K562 (cell line): Measurements from ENCODE around the gene TSR3. TPM values are rescaled to one million over a fixed set of nuclear protein-coding genes. Genes with fewer than 3 reads are reported as not detected.

Source experiments
- ATAC-seq: fragments of 200-7000 bp; cut with Tn5 transposase; 3 replicates; pipeline ENCODE4 v1.9.1; 2020; ENCODE audit warnings: moderate library complexity
- BruUV-seq: library from RNA; stranded (reverse); fragments of 400-500 nt; replicated peaks from 2 replicates; lab custom pipeline; 2021; lab: Mats Ljungman, UMichigan
- CTCF ChIA-PET: fragments of 300-600 bp; formaldehyde crosslinking; extraction: SDS; loops from one replicate; lab custom pipeline; 2021; ENCODE audit warnings: low intra/inter-chr PET ratio; lab: Yijun Ruan, JAX
- POLR2A ChIA-PET: fragments of 300-600, 350-650 bp; sonication (Branson Sonifier 250); formaldehyde crosslinking; extraction: SDS; loops from one replicate; lab custom pipeline; 2021; ENCODE audit warnings: antibody characterized with exemption, inconsistent platforms; lab: Yijun Ruan, JAX
- DNase-seq, 4 experiments: peaks; one replicate each; pipeline versions ENCODE4 v3.0.0 to v3.0.0-alpha.2; 2011 to 2018; ENCODE audit warnings: low spot score in 3 of 4, mixed read lengths in 3 of 4; ENCODE audit errors: extremely low read depth in 1 of 4
- FAIRE-seq: peaks from 2 replicates; lab custom pipeline; 2011; peaks lifted over from hg19 to GRCh38; lab: Jason Lieb, UNC
- H2AFZ ChIP-seq: 2 replicates; pipeline ENCODE4 v1.6.0; 2011; ENCODE audit warnings: low read depth, low read length, control low read depth, inconsistent platforms
- H3K27ac ChIP-seq: fragments of 200-600 bp; 3 replicates; pipeline ENCODE4 v1.8.0; 2011; ENCODE audit warnings: low read depth, mild to moderate bottlenecking, control low read depth, inconsistent platforms, low read length, moderate library complexity, mixed read lengths; ENCODE audit errors: extremely low read depth
- H3K27me3 ChIP-seq, 2 experiments: fragments of 300-600 bp in 1 of 2; 2 replicates in 1 of 2; 3 replicates in 1 of 2; pipeline versions ENCODE4 v1.6.0 to v1.8.0; 2011; ENCODE audit warnings: inconsistent platforms in 2 of 2, low read length in 2 of 2, mild to moderate bottlenecking in 1 of 2, mixed read lengths in 1 of 2, moderate library complexity in 1 of 2; ENCODE audit not compliant: control insufficient read depth in 2 of 2, insufficient read depth in 2 of 2
- H3K36me3 ChIP-seq: fragments of 300-600 bp; 3 replicates; pipeline ENCODE4 v1.8.0; 2011; ENCODE audit warnings: mild to moderate bottlenecking, low read length, inconsistent platforms; ENCODE audit not compliant: control insufficient read depth, insufficient read depth
- H3K4me1 ChIP-seq, 2 experiments: fragments of 200-600 bp in 1 of 2; replicated peaks in 1 of 2; 2 replicates in 1 of 2; 3 replicates in 1 of 2; pipeline versions ENCODE4 v1.5.1 to v1.8.0; 2011; ENCODE audit warnings: inconsistent platforms in 2 of 2, low read length in 2 of 2, mild to moderate bottlenecking in 1 of 2, mixed read lengths in 1 of 2, moderate library complexity in 1 of 2; ENCODE audit not compliant: control insufficient read depth in 2 of 2, insufficient read depth in 2 of 2
- H3K4me2 ChIP-seq: 2 replicates; pipeline ENCODE4 v1.6.1; 2011; ENCODE audit warnings: low read length, control low read depth, inconsistent platforms, mixed read lengths; ENCODE audit not compliant: insufficient read depth
- H3K4me3 ChIP-seq: fragments of 200-600 bp; sonication (generic), shearing (Covaris generic); 2 replicates; pipeline ENCODE4 v1.5.1; 2016; ENCODE audit warnings: control low read depth, inconsistent platforms
- H3K79me2 ChIP-seq: fragments of 200-600 bp; 3 replicates; pipeline ENCODE4 v1.8.0; 2011; ENCODE audit warnings: low read length, inconsistent platforms; ENCODE audit not compliant: control insufficient read depth, insufficient read depth
- H3K9ac ChIP-seq, 2 experiments: 2 replicates each; pipeline versions ENCODE4 v1.6.0 to v1.6.1; 2011; ENCODE audit warnings: low read depth in 2 of 2, low read length in 2 of 2, control low read depth in 1 of 2, inconsistent platforms in 1 of 2, mild to moderate bottlenecking in 1 of 2, mixed read lengths in 1 of 2; ENCODE audit not compliant: insufficient read depth in 1 of 2
- H3K9me1 ChIP-seq: one replicate; pipeline ENCODE4 v1.6.0; 2011; ENCODE audit warnings: inconsistent platforms, mild to moderate bottlenecking, low read length, moderate library complexity; ENCODE audit not compliant: control insufficient read depth, insufficient read depth
- H3K9me3 ChIP-seq: replicated peaks from 2 replicates; pipeline ENCODE4 v1.5.1; 2011; ENCODE audit warnings: low read depth, low read length, inconsistent platforms; ENCODE audit not compliant: control insufficient read depth, insufficient read depth
- H4K20me1 ChIP-seq: replicated peaks from 2 replicates; pipeline ENCODE4 v1.6.1; 2011; ENCODE audit warnings: low read length, inconsistent platforms, mixed read lengths; ENCODE audit not compliant: control insufficient read depth, insufficient read depth
- ARHGAP35 ChIP-seq: fragments of 450-650 bp; IDR thresholded peaks from 2 replicates; pipeline ENCODE4 v1.6.1; 2018; ENCODE audit not compliant: partially characterized antibody
- E2F6 ChIP-seq, 2 experiments: IDR thresholded peaks; 2 replicates each; pipeline ENCODE4 v1.6.1; 2011; ENCODE audit warnings: borderline replicate concordance in 1 of 2, control low read depth in 1 of 2, low read depth in 1 of 2, low read length in 1 of 2, mild to moderate bottlenecking in 1 of 2, mixed read lengths in 1 of 2, moderate library complexity in 1 of 2; ENCODE audit not compliant: insufficient read depth in 1 of 2, insufficient read length in 1 of 2, poor library complexity in 1 of 2, severe bottlenecking in 1 of 2; ENCODE audit errors: extremely low read depth in 1 of 2
- MAZ ChIP-seq, 2 experiments: fragments of 450-650 bp in 1 of 2; sonication (generic) in 1 of 2; formaldehyde crosslinking; IDR thresholded peaks in 1 of 2; conservative IDR thresholded peaks in 1 of 2; 2 replicates each; pipeline versions ENCODE4 v1.4.0 to v1.5.0; 2020; ENCODE audit warnings: mild to moderate bottlenecking in 1 of 2, missing genetic modification reagents in 1 of 2
- NCOA6 ChIP-seq: fragments of 450-650 bp; IDR thresholded peaks from 2 replicates; pipeline ENCODE4 v1.6.1; 2017; ENCODE audit warnings: mild to moderate bottlenecking
- POLR2G ChIP-seq: fragments of 200-400 bp; formaldehyde crosslinking; IDR thresholded peaks from 2 replicates; pipeline ENCODE4 v1.6.1; 2017; ENCODE audit warnings: low read depth, mild to moderate bottlenecking, antibody characterized with exemption, low read length, moderate library complexity
- RBM17 ChIP-seq: fragments of 200-400 bp; formaldehyde crosslinking; IDR thresholded peaks from 2 replicates; pipeline ENCODE4 v1.6.1; 2017; ENCODE audit warnings: low read depth, mild to moderate bottlenecking, low read length, borderline replicate concordance
- RFX5 ChIP-seq: IDR thresholded peaks from 2 replicates; pipeline ENCODE4 v1.6.1; 2011; ENCODE audit warnings: low read depth, mild to moderate bottlenecking, improper control_type of control experiment, low read length
- STAT5A ChIP-seq: IDR thresholded peaks from 2 replicates; pipeline ENCODE4 v1.6.1; 2012; ENCODE audit warnings: low read length, inconsistent platforms, borderline replicate concordance
- ZBTB8A ChIP-seq: fragments of 450-650 bp; IDR thresholded peaks from 2 replicates; pipeline ENCODE4 v1.6.1; 2018; ENCODE audit warnings: mild to moderate bottlenecking, moderate library complexity; ENCODE audit not compliant: partially characterized antibody
- ZNF282 ChIP-seq: sonication (generic); formaldehyde crosslinking; IDR thresholded peaks from 2 replicates; pipeline ENCODE4 v1.8.1; 2023; ENCODE audit warnings: missing genetic modification reagents
- ZNF445 ChIP-seq: fragments of 250-450 bp; sonication (Bioruptor Pico); IDR thresholded peaks from 2 replicates; pipeline ENCODE4 v1.4.0; 2020; ENCODE audit warnings: low read depth, mild to moderate bottlenecking, moderate library complexity
- ZNF668 ChIP-seq: fragments of 250-450 bp; sonication (Bioruptor Pico); IDR thresholded peaks from 2 replicates; pipeline ENCODE4 v1.8.0; 2022; ENCODE audit warnings: mild to moderate bottlenecking, inconsistent platforms
- WGBS: fragments of 100-300 bp; shearing (Covaris generic); methylation state at CpG from one replicate; pipeline ENCODE4 v1.1.6; 2016; ENCODE audit warnings: low coverage, mixed read lengths; ENCODE audit not compliant: insufficient coverage; ENCODE audit errors: missing lambda C conversion rate; 5-methylcytosine and 5-hydroxymethylcytosine counted together
- in situ Hi-C: fragments of 300-500 bp; cut with MboI; formaldehyde crosslinking; loops from 4 replicates; pipeline ENCODE4 v1.15.0; 2018; ENCODE audit warnings: inconsistent platforms, mixed read lengths
- intact Hi-C: fragments of 100-400 bp; cut with micrococcal nuclease; formaldehyde crosslinking; loops from 2 replicates; pipeline ENCODE4 v1.14.2; 2022
- polyA plus RNA-seq, 8 experiments: library from polyadenylated mRNA; depleted of rRNA in 4 of 8; stranded (reverse) in 5 of 8; unstranded in 3 of 8; fragments of >200 nt; fragmentation: Nextera tagmentation in 2 of 8; fragmentation: Illumina TruSeq in 1 of 8; extraction: Ambion mirVana in 2 of 8; extraction: Trizol in 1 of 8; gene quantifications; 2 replicates each; pipeline versions ENCODE4 v1.2.1 to v1.2.3, GENCODE V29; 2011 to 2014; ENCODE audit warnings: inconsistent platforms in 1 of 8, missing spikeins in 1 of 8
- total RNA-seq, 7 experiments: library from RNA; depleted of rRNA in 6 of 7; stranded (reverse); fragments of >200 nt in 6 of 7; fragmentation: Illumina TruSeq in 2 of 7; extraction: Trizol in 2 of 7; gene quantifications; 2 replicates each; pipeline versions ENCODE4 v1.2.1 to v1.2.3, GENCODE V29; 2011 to 2021; ENCODE audit warnings: low replicate concordance in 1 of 7

Gene TSR3
- total and polyA plus RNA-seq, 9 of the 15 experiments (the other 6 are each of a cell fraction or from before 2014, with no cell fraction given): 1.5 to 74.8 (median 16.5) TPM

DNA sequence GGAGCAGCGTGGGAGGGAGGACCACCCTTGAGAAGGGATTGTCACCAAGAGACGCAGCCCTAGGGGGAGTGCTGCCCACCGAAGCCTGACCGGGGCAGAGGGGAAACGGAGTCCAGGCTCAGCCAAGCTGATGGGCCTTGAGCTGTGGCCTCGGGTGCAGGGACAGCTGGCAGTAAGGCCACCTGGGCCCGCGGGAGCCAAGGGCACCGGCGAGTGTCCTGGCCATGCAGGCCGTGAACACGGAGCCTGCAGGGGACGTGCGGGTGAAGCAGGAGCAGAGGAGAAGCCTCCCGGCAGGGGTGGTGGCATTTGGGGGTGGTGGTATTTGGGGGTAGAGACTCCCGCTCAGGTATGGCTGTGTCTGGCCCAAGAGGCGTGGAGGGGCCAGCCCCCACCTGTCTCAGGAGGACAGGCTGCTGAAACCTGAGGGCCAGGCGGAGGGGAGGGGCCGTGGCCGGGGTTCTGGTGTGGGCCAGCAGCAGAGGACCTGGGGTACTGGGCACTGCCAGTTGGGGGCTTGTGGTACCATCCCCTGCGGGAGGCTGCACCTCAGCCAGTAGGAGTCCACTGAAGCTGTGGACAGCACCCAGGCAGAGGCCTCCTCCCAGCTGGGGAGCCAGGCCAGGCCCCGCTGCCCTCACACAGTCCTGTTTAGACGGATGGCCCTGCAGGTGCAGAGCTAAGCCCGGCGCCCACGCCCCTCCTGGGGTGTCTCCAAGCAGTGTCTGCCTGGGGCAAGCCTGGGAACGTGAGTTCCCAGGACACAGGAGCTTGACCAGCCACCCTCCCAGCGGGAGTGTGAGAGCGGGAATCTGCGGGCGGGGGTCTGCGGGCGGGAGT is 4.6 kb upstream of the TSR3 start:
- peaks cover 15% of the 10 kb centered on the region; the same call in 2 of the 3 replicates for H3K36me3 ChIP-seq
- DNase-seq (no peak), FAIRE-seq (no peak), ATAC-seq (no peak)
- 81% methylated on average over 28 of the region's 33 CpGs for WGBS
- in situ Hi-C loops: no loop called here
- no peak overlapping the region for H3K4me3 ChIP-seq
- intact Hi-C loops: no loop called here
- POLR2A ChIA-PET: interaction anchor here (0.5 to 1.1 kb wide), 3 partner anchors 13 to 649 kb away, joined by 3 to 4 read pairs (median 3); no protein-coding TSS in a partner anchor
- no peak overlapping the region for H2AFZ ChIP-seq
- H3K9me1 ChIP-seq: no peaks in the 10 kb centered on the region
- BruUV-seq: no TSS peak
- TF ChIP-seq MAZ (CRISPR knock-in tag; conservative IDR thresholded peaks at IDR 0.05 in 1 of 2, IDR thresholded peaks at IDR 0.05 in 1 of 2): no peak
- 0 out of 2 replicates have a peak, but pooled peaks have one; percentile 23 for TF ChIP-seq POLR2G
- no peaks in the 10 kb centered on the region for H3K9me3 ChIP-seq
- no peak overlapping the region for H3K27ac ChIP-seq
- H3K4me1 ChIP-seq: peaks cover 2 to 64% of the 10 kb centered on the region in 2 experiments; a peak in 3 of 5 replicates
- peak overlapping the region in 1 of 2 experiments; percentile 45; a peak in 2 of 4 replicates for H3K9ac ChIP-seq
- H3K27me3 ChIP-seq: no peaks in the 10 kb centered on the region
- H3K79me2 ChIP-seq: peaks cover 41% of the 10 kb centered on the region
- peaks cover 4% of the 10 kb centered on the region for H4K20me1 ChIP-seq
- H3K4me2 ChIP-seq: no peak overlapping the region
- CTCF ChIA-PET: no interaction called here

DNA sequence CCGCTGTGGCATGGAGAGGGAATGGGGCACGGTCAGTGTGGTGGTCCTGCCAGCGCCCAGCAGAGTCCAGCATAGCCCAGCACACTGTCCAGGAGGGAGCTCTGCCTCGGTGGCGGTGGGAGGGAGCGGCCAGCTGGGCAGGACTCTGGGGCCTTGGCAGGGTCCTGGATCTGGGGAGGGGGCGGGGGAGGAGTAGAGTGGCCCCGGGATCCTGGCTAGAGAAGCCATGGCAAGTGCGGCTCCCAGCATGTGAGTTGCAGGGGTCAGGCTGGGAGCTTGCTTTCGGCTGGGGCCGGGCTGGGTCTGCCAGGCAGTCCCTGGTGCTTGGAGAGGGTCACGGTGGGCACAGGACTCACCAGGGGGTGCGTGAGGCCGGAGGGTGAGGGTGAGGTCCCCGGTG is 3.9 kb upstream of the TSR3 start:
- peaks cover 9% of the 10 kb centered on the region; the same call in 2 of the 3 replicates for H3K36me3 ChIP-seq
- intact Hi-C loops (no loop called here), in situ Hi-C loops (no loop called here)
- ChIA-PET CTCF (no interaction called here), POLR2A (interaction anchor here (0.9 to 1.0 kb wide), 2 partner anchors 8 to 23 kb away, joined by 3 to 4 read pairs; no protein-coding TSS in a partner anchor)
- no peaks in the 10 kb centered on the region for H3K27me3 ChIP-seq
- no peak overlapping the region for H3K4me2 ChIP-seq
- H3K9ac ChIP-seq: peak overlapping the region in 1 of 2 experiments; percentile 78; a peak in 1 of 4 replicates
- no peak for ATAC-seq
- H3K4me1 ChIP-seq: peaks cover 4 to 71% of the 10 kb centered on the region in 2 experiments; a peak in 3 of 5 replicates
- FAIRE-seq: no peak
- H4K20me1 ChIP-seq: peaks cover 4% of the 10 kb centered on the region
- no TSS peak for BruUV-seq
- peaks cover 48% of the 10 kb centered on the region for H3K79me2 ChIP-seq
- H3K9me1 ChIP-seq: no peaks in the 10 kb centered on the region
- H3K27ac ChIP-seq: no peak overlapping the region
- H3K4me3 ChIP-seq: no peak overlapping the region
- no peak for DNase-seq
- no peak overlapping the region for H2AFZ ChIP-seq
- no peaks in the 10 kb centered on the region for H3K9me3 ChIP-seq
- WGBS: 85% methylated on average over 8 of the region's 15 CpGs
- TF ChIP-seq E2F6 (IDR thresholded peaks at IDR 0.05; ENCODE audit: borderline replicate concordance in 1 of 2, extremely low read depth in 1 of 2, insufficient read depth in 1 of 2, insufficient read length in 1 of 2, low read depth in 1 of 2, low read length in 1 of 2, poor library complexity in 1 of 2, severe bottlenecking in 1 of 2): no peak
- TF ChIP-seq STAT5A: no peak
- no peak for TF ChIP-seq NCOA6
- no peak for TF ChIP-seq ARHGAP35
- no peak for TF ChIP-seq RBM17
- TF ChIP-seq RFX5: no peak
- no peak for TF ChIP-seq ZNF668 (CRISPR knock-in tag)
- no peak for TF ChIP-seq ZNF282
- no peak for TF ChIP-seq ZNF445
- no peak for TF ChIP-seq ZBTB8A
